Omental fat pad (tissue), 4 donors: ENCODE data around the gene CDKN2C. TPM values are rescaled to one million over a fixed set of nuclear protein-coding genes. Genes with fewer than 3 reads are reported as not detected.
"Not testable (repeated sequence)": the region's sequence is repeated elsewhere in the genome, so short reads cannot be mapped to it uniquely, and the experiment has no call there.

Experiments used
- ATAC-seq: fragments of 150-250 bp; one replicate; pipeline ENCODE4 v1.9.1; 2016; ENCODE audit warnings: mild to moderate bottlenecking, moderate library complexity; ENCODE audit not compliant: low FRiP score
- DNase-seq: peaks from one replicate; pipeline ENCODE4 v3.0.0-alpha.2; 2019; ENCODE audit warnings: low spot score
- total RNA-seq, 4 donors: library from RNA; depleted of rRNA; stranded (reverse); fragments of >200 nt; gene quantifications; one replicate each; pipeline ENCODE4 v1.1.0, GENCODE V29; 2016
- TF ChIP-seq, protein P1 (sequence below), 3 donors: fragments of 450-650 bp; IDR thresholded peaks; one replicate each; pipeline ENCODE4 v1.5.1; 2016 to 2017; ENCODE audit warnings: antibody characterized with exemption in 3 of 3, mild to moderate bottlenecking in 3 of 3, moderate library complexity in 2 of 3

The CDKN2C gene
- total RNA-seq, 4 donors from 2014 or later: 20.0 to 82.8 (median 36.1) TPM

DNA sequence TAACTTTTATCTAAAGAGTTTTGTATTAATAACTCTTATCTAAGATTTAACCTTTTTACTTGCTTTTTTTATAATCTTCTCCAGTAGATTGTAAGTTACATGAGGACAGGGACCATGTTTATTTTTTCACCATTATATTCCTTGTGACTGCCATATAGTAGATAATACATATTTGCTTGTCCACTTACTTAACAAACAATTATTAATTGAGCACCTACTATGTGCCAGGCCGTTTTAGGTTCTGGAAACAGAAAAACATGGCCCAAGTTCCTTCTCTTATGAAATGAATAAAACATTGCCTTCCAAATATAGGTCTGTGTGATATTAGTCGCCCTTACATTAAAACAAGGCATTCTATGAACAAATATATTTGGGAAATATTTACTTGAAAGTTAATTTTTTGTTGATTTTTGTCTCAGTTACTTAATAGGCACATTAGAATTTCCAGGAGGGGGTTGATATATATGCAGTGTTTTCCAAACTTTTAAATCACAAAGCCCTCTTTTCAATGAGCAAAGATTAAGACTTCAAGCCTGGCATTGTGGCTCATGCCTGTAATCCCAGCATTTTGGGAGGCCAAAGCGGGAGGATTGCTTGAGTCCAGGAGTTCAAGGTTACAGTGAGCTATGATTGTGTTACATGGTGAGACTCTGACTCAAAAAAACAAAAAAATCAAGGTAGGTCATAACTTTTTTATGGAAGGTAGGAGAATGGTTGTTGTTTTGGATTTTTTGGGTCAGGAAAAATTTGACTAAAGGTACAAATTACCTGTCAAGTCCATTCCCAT, 22.7 kb downstream of the CDKN2C start:
- TF ChIP-seq, protein P1, sequence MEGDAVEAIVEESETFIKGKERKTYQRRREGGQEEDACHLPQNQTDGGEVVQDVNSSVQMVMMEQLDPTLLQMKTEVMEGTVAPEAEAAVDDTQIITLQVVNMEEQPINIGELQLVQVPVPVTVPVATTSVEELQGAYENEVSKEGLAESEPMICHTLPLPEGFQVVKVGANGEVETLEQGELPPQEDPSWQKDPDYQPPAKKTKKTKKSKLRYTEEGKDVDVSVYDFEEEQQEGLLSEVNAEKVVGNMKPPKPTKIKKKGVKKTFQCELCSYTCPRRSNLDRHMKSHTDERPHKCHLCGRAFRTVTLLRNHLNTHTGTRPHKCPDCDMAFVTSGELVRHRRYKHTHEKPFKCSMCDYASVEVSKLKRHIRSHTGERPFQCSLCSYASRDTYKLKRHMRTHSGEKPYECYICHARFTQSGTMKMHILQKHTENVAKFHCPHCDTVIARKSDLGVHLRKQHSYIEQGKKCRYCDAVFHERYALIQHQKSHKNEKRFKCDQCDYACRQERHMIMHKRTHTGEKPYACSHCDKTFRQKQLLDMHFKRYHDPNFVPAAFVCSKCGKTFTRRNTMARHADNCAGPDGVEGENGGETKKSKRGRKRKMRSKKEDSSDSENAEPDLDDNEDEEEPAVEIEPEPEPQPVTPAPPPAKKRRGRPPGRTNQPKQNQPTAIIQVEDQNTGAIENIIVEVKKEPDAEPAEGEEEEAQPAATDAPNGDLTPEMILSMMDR (IDR thresholded peaks at IDR 0.05): no peak
- no peak for ATAC-seq
- no peak for DNase-seq

DNA sequence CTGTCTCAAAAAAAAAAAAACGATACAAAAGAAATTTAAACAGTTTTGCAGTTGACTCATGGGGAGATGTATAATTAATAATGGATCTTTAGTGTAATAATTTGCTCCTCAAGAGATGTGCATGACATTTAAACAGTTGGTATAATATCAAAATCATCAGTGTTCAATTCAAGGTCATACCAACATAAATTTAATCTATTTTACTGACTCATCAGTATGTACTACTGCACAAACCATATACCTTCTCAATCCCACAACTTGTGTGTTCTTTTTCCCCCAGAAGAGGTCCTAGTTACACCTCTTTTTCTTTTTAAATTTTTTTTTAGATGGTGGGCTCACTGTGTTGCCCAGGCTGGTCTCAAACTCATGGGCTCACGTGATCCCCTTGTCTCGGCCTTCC, 23.6 kb downstream of the CDKN2C start:
- no peak for ATAC-seq
- DNase-seq: no peak

GRCh38 chr1:50994997-50995396, 25.0 kb downstream of the CDKN2C start:
- no peak for ATAC-seq
- no peak for DNase-seq
- TF ChIP-seq, protein P1 (IDR thresholded peaks at IDR 0.05): no peak

More for the DNA sequence above, 23.6 kb downstream of the CDKN2C start:
- TF ChIP-seq, protein P1 (IDR thresholded peaks at IDR 0.05): no peak

DNA sequence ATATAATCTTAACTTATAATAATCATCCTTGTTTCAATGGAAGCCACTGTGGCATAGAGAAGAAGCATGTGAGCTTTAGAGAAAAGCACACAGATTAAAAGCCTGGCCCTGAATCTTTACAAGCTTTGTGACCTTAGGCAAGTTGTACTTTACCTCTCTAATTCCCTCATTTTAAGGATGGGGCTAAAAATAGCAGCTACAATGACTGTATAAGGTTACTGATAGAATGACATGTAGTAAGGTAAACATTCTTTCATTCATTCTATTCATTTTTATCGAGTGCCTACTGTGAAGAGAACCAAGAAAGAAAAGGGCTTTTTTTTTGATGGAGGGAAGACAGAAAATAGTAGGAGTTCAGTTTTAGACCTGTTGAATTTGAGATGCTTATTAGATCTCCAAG, 25.6 kb downstream of the CDKN2C start:
- no peak for DNase-seq
- ATAC-seq: no peak
- TF ChIP-seq, protein P1 (IDR thresholded peaks at IDR 0.05): no peak

GRCh38 chr1:50996083-50996482, 26.0 kb downstream of the CDKN2C start:
- TF ChIP-seq, protein P1 (IDR thresholded peaks at IDR 0.05): no peak
- DNase-seq (no peak), ATAC-seq (no peak)

- not testable (repeated sequence) for DNase-seq, ATAC-seq
Measured at GRCh38 chr1:50999375-50999774, 29.3 kb downstream of the CDKN2C start.

GRCh38 chr1:51000160-51000559, 30.1 kb downstream of the CDKN2C start:
- ATAC-seq (no peak), DNase-seq (no peak)
- TF ChIP-seq, protein P1 (IDR thresholded peaks at IDR 0.05): no peak
